Measurements from ENCODE around the gene VAV1. TPM values are rescaled to one million over a fixed set of nuclear protein-coding genes. Genes with fewer than 3 reads are reported as not detected.

VAV1 gene
- polyA plus RNA-seq, 1 donor from 2014 or later, result not detected

DNA sequence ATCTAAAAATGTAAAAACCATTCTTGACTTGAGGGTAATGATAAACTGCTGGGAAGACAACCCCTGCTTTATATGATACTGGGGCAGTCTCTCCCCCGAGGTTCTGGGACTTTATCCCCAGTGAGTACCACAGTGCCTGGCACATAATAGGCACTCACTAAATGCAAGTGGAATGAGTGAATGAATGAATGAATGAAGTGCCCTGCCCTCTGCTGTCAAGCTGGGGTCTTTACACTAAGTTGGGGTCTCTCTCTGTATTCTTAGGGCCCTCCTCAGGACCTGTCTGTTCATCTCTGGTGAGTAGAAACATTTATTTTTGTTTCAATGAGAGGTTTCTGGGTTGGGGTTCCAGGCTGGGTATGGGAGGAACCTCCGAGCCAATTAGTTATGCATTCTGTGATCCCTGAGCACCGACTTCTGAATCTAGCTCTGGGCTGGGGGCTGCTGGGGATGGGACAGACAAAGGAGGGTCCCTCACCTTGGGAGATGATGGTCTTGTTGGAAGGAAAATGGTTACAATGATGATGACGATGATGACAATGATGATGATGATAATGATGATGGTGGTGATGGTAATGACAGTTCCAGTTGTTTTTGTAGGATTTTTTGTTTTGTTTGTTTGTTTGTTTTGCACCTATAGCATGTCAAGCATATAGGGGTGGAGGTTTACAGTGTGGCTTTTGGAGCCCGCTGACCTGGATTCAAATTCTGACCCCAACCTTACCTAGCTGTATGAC lies 70.5 kb downstream of the VAV1 start:
- Histone ChIP-seq H3K4me3 (ENCODE audit: low read length) (no peak overlapping the region), H3K9me3 (ENCODE audit: low read length) (no peaks in the 10 kb centered on the region), H3F3A (ENCODE audit: insufficient read depth, low read length, poor library complexity, severe bottlenecking) (no peaks in the 10 kb centered on the region), H3K27me3 (ENCODE audit: insufficient read depth, low read depth, low read length) (no peaks in the 10 kb centered on the region), H3K36me3 (ENCODE audit: insufficient read depth, low read length) (no peaks in the 10 kb centered on the region), H3K27ac (ENCODE audit: low read length) (no peak overlapping the region), H3K4me2 (ENCODE audit: low read length) (no peak overlapping the region), H3K79me2 (replicated peaks; ENCODE audit: insufficient read depth, low read length) (no peaks in the 10 kb centered on the region), H3K9ac (ENCODE audit: low read length) (no peak overlapping the region), H2AFZ (ENCODE audit: low read depth, low read length) (no peak overlapping the region), H3K9me2 (ENCODE audit: insufficient read depth, low read length) (no peaks in the 10 kb centered on the region), H4K20me1 (ENCODE audit: insufficient read depth) (no peaks in the 10 kb centered on the region)
- TF ChIP-seq, protein P1, sequence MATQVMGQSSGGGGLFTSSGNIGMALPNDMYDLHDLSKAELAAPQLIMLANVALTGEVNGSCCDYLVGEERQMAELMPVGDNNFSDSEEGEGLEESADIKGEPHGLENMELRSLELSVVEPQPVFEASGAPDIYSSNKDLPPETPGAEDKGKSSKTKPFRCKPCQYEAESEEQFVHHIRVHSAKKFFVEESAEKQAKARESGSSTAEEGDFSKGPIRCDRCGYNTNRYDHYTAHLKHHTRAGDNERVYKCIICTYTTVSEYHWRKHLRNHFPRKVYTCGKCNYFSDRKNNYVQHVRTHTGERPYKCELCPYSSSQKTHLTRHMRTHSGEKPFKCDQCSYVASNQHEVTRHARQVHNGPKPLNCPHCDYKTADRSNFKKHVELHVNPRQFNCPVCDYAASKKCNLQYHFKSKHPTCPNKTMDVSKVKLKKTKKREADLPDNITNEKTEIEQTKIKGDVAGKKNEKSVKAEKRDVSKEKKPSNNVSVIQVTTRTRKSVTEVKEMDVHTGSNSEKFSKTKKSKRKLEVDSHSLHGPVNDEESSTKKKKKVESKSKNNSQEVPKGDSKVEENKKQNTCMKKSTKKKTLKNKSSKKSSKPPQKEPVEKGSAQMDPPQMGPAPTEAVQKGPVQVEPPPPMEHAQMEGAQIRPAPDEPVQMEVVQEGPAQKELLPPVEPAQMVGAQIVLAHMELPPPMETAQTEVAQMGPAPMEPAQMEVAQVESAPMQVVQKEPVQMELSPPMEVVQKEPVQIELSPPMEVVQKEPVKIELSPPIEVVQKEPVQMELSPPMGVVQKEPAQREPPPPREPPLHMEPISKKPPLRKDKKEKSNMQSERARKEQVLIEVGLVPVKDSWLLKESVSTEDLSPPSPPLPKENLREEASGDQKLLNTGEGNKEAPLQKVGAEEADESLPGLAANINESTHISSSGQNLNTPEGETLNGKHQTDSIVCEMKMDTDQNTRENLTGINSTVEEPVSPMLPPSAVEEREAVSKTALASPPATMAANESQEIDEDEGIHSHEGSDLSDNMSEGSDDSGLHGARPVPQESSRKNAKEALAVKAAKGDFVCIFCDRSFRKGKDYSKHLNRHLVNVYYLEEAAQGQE (IDR thresholded peaks at IDR 0.05; ENCODE audit: borderline replicate concordance), result no peak
- no peak for TF ChIP-seq RAD21 (conservative IDR thresholded peaks at IDR 0.05)
- TF ChIP-seq MXI1 (conservative IDR thresholded peaks at IDR 0.05; ENCODE audit: poor library complexity, severe bottlenecking), result no peak
- TF ChIP-seq EZH2 (IDR thresholded peaks at IDR 0.05; ENCODE audit: borderline replicate concordance, insufficient read depth, low read length, poor library complexity, severe bottlenecking), result no peak
- TF ChIP-seq, protein P2, sequence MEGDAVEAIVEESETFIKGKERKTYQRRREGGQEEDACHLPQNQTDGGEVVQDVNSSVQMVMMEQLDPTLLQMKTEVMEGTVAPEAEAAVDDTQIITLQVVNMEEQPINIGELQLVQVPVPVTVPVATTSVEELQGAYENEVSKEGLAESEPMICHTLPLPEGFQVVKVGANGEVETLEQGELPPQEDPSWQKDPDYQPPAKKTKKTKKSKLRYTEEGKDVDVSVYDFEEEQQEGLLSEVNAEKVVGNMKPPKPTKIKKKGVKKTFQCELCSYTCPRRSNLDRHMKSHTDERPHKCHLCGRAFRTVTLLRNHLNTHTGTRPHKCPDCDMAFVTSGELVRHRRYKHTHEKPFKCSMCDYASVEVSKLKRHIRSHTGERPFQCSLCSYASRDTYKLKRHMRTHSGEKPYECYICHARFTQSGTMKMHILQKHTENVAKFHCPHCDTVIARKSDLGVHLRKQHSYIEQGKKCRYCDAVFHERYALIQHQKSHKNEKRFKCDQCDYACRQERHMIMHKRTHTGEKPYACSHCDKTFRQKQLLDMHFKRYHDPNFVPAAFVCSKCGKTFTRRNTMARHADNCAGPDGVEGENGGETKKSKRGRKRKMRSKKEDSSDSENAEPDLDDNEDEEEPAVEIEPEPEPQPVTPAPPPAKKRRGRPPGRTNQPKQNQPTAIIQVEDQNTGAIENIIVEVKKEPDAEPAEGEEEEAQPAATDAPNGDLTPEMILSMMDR (IDR thresholded peaks at IDR 0.05; ENCODE audit: poor library complexity, severe bottlenecking), result no peak
- no peak for TF ChIP-seq EP300 (conservative IDR thresholded peaks at IDR 0.05; ENCODE audit: poor library complexity, severe bottlenecking)
- TF ChIP-seq SMC3 (conservative IDR thresholded peaks at IDR 0.05; ENCODE audit: poor library complexity), result no peak
- no peak for TF ChIP-seq POLR2AphosphoS5 (IDR thresholded peaks at IDR 0.05)
- no peak for TF ChIP-seq TAF1 (IDR thresholded peaks at IDR 0.05; ENCODE audit: low read depth)

DNA sequence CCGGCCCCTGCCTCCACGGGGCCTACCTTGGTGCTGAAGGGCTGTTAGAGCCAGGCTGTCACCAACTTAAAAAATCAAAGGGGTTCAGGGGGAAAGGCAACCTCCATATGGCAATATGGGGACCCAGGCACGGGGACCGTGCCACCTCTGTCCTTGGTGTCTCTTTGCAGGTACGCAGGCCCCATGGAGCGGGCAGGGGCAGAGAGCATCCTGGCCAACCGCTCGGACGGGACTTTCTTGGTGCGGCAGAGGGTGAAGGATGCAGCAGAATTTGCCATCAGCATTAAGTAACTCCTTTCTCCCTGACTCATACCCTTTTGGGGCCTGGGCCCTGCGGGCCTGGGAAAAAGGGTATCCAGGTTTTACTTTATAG lies 75.3 kb downstream of the VAV1 start:
- H3F3A ChIP-seq (ENCODE audit: insufficient read depth, low read length, poor library complexity, severe bottlenecking), result no peaks in the 10 kb centered on the region
- no peak overlapping the region for H2AFZ ChIP-seq (ENCODE audit: low read depth, low read length)
- H3K27ac ChIP-seq (ENCODE audit: low read length), result no peak overlapping the region
- no peaks in the 10 kb centered on the region for H3K9me2 ChIP-seq (ENCODE audit: insufficient read depth, low read length)
- no peaks in the 10 kb centered on the region for H3K36me3 ChIP-seq (ENCODE audit: insufficient read depth, low read length)
- no peaks in the 10 kb centered on the region for H3K79me2 ChIP-seq (replicated peaks; ENCODE audit: insufficient read depth, low read length)
- H3K4me3 ChIP-seq (ENCODE audit: low read length), result no peak overlapping the region
- TF ChIP-seq SMC3 (conservative IDR thresholded peaks at IDR 0.05; ENCODE audit: poor library complexity) (no peak), RAD21 (conservative IDR thresholded peaks at IDR 0.05) (no peak), POLR2AphosphoS5 (IDR thresholded peaks at IDR 0.05) (no peak), MXI1 (conservative IDR thresholded peaks at IDR 0.05; ENCODE audit: poor library complexity, severe bottlenecking) (no peak), TAF1 (IDR thresholded peaks at IDR 0.05; ENCODE audit: low read depth) (no peak), EP300 (conservative IDR thresholded peaks at IDR 0.05; ENCODE audit: poor library complexity, severe bottlenecking) (no peak), EZH2 (IDR thresholded peaks at IDR 0.05; ENCODE audit: borderline replicate concordance, insufficient read depth, low read length, poor library complexity, severe bottlenecking) (no peak)
- TF ChIP-seq, protein P1 (IDR thresholded peaks at IDR 0.05; ENCODE audit: borderline replicate concordance), result no peak
- TF ChIP-seq, protein P2 (IDR thresholded peaks at IDR 0.05; ENCODE audit: poor library complexity, severe bottlenecking), result no peak
- H3K9me3 ChIP-seq (ENCODE audit: low read length), result no peaks in the 10 kb centered on the region
- no peaks in the 10 kb centered on the region for H3K27me3 ChIP-seq (ENCODE audit: insufficient read depth, low read depth, low read length)
- H4K20me1 ChIP-seq (ENCODE audit: insufficient read depth), result no peaks in the 10 kb centered on the region
- no peak overlapping the region for H3K9ac ChIP-seq (ENCODE audit: low read length)
- no peak overlapping the region for H3K4me2 ChIP-seq (ENCODE audit: low read length)
